Measurements from ENCODE around the gene UPK3A.
"Not testable (repeated sequence)": the region's sequence is repeated elsewhere in the genome, so short reads cannot be mapped to it uniquely, and the experiment has no call there.

The UPK3A gene

GRCh38 chr22:45270095-45271020 is 14.4 kb upstream of the UPK3A start:
- Histone ChIP-seq H3K27me3 (ENCODE audit: control insufficient read depth, insufficient read depth, low read length) (peaks cover 18% of the 10 kb centered on the region), H3K9me3 (ENCODE audit: control insufficient read depth, insufficient read depth, low read depth, low read length) (no peaks in the 10 kb centered on the region), H3K27ac (ENCODE audit: low read depth, low read length) (no peak overlapping the region), H3K9ac (ENCODE audit: low read length) (no peak overlapping the region), H3K4me3 (ENCODE audit: low read depth, low read length) (no peak overlapping the region), H3K36me3 (ENCODE audit: control insufficient read depth, insufficient read depth, low read length) (no peaks in the 10 kb centered on the region), H3K4me1 (ENCODE audit: control insufficient read depth, insufficient read depth, low read length) (peaks cover 18% of the 10 kb centered on the region)

- H3K4me3 ChIP-seq (ENCODE audit: low read depth, low read length) = no peak overlapping the region
- H3K36me3 ChIP-seq (ENCODE audit: control insufficient read depth, insufficient read depth, low read length) = no peaks in the 10 kb centered on the region
- no peaks in the 10 kb centered on the region for H3K9me3 ChIP-seq (ENCODE audit: control insufficient read depth, insufficient read depth, low read depth, low read length)
- peaks cover 18% of the 10 kb centered on the region for H3K4me1 ChIP-seq (ENCODE audit: control insufficient read depth, insufficient read depth, low read length)
- H3K27me3 ChIP-seq (ENCODE audit: control insufficient read depth, insufficient read depth, low read length) = peaks cover 18% of the 10 kb centered on the region
- H3K9ac ChIP-seq (ENCODE audit: low read length) = no peak overlapping the region
- no peak overlapping the region for H3K27ac ChIP-seq (ENCODE audit: low read depth, low read length)
Observed at GRCh38 chr22:45271667-45272201, 13.0 kb upstream of the UPK3A start.

- H3K36me3 ChIP-seq (ENCODE audit: control insufficient read depth, insufficient read depth, low read length) = no peaks in the 10 kb centered on the region
- peaks cover 18% of the 10 kb centered on the region for H3K27me3 ChIP-seq (ENCODE audit: control insufficient read depth, insufficient read depth, low read length)
- H3K9me3 ChIP-seq (ENCODE audit: control insufficient read depth, insufficient read depth, low read depth, low read length) = no peaks in the 10 kb centered on the region
- peaks cover 18% of the 10 kb centered on the region for H3K4me1 ChIP-seq (ENCODE audit: control insufficient read depth, insufficient read depth, low read length)
- H3K9ac ChIP-seq (ENCODE audit: low read length) = no peak overlapping the region
- no peak overlapping the region for H3K27ac ChIP-seq (ENCODE audit: low read depth, low read length)
- H3K4me3 ChIP-seq (ENCODE audit: low read depth, low read length) = no peak overlapping the region
Observed at GRCh38 chr22:45272498-45272897, 12.3 kb upstream of the UPK3A start.

GRCh38 chr22:45273452-45274075 is 11.2 kb upstream of the UPK3A start:
- Histone ChIP-seq H3K9me3 (ENCODE audit: control insufficient read depth, insufficient read depth, low read depth, low read length) (no peaks in the 10 kb centered on the region), H3K4me1 (ENCODE audit: control insufficient read depth, insufficient read depth, low read length) (peaks cover 18% of the 10 kb centered on the region), H3K9ac (ENCODE audit: low read length) (no peak overlapping the region), H3K4me3 (ENCODE audit: low read depth, low read length) (no peak overlapping the region), H3K36me3 (ENCODE audit: control insufficient read depth, insufficient read depth, low read length) (no peaks in the 10 kb centered on the region), H3K27ac (ENCODE audit: low read depth, low read length) (no peak overlapping the region), H3K27me3 (ENCODE audit: control insufficient read depth, insufficient read depth, low read length) (peaks cover 18% of the 10 kb centered on the region)

- Histone ChIP-seq H3K9me3 (ENCODE audit: control insufficient read depth, insufficient read depth, low read depth, low read length) (no peaks in the 10 kb centered on the region), H3K36me3 (ENCODE audit: control insufficient read depth, insufficient read depth, low read length) (no peaks in the 10 kb centered on the region), H3K4me1 (ENCODE audit: control insufficient read depth, insufficient read depth, low read length) (peaks cover 4% of the 10 kb centered on the region; the same call in 1 of the 2 replicates), H3K9ac (ENCODE audit: low read length) (no peak overlapping the region), H3K27ac (ENCODE audit: low read depth, low read length) (no peak overlapping the region), H3K27me3 (ENCODE audit: control insufficient read depth, insufficient read depth, low read length) (no peaks in the 10 kb centered on the region), H3K4me3 (ENCODE audit: low read depth, low read length) (no peak overlapping the region)
Observed at GRCh38 chr22:45276507-45277105, 8.1 kb upstream of the UPK3A start.

GRCh38 chr22:45277720-45278119 is 7.0 kb upstream of the UPK3A start:
- H3K4me3 ChIP-seq (ENCODE audit: low read depth, low read length); H3K36me3 ChIP-seq (ENCODE audit: control insufficient read depth, insufficient read depth, low read length); H3K27me3 ChIP-seq (ENCODE audit: control insufficient read depth, insufficient read depth, low read length); H3K27ac ChIP-seq (ENCODE audit: low read depth, low read length); H3K9me3 ChIP-seq (ENCODE audit: control insufficient read depth, insufficient read depth, low read depth, low read length); H3K4me1 ChIP-seq (ENCODE audit: control insufficient read depth, insufficient read depth, low read length); H3K9ac ChIP-seq (ENCODE audit: low read length): not testable (repeated sequence)

GRCh38 chr22:45278125-45278524 is 6.6 kb upstream of the UPK3A start:
- Histone ChIP-seq H3K27me3 (ENCODE audit: control insufficient read depth, insufficient read depth, low read length) (peaks cover 10% of the 10 kb centered on the region; the same call in 1 of the 2 replicates), H3K9me3 (ENCODE audit: control insufficient read depth, insufficient read depth, low read depth, low read length) (no peaks in the 10 kb centered on the region), H3K36me3 (ENCODE audit: control insufficient read depth, insufficient read depth, low read length) (no peaks in the 10 kb centered on the region), H3K27ac (ENCODE audit: low read depth, low read length) (no peak overlapping the region), H3K4me3 (ENCODE audit: low read depth, low read length) (no peak overlapping the region), H3K4me1 (ENCODE audit: control insufficient read depth, insufficient read depth, low read length) (no peaks in the 10 kb centered on the region), H3K9ac (ENCODE audit: low read length) (no peak overlapping the region)

GRCh38 chr22:45280587-45280980 is 4.2 kb upstream of the UPK3A start:
- Histone ChIP-seq H3K4me3 (ENCODE audit: low read depth, low read length) (no peak overlapping the region), H3K36me3 (ENCODE audit: control insufficient read depth, insufficient read depth, low read length) (no peaks in the 10 kb centered on the region), H3K27me3 (ENCODE audit: control insufficient read depth, insufficient read depth, low read length) (peaks cover 34% of the 10 kb centered on the region), H3K27ac (ENCODE audit: low read depth, low read length) (no peak overlapping the region), H3K4me1 (ENCODE audit: control insufficient read depth, insufficient read depth, low read length) (peaks cover 10% of the 10 kb centered on the region), H3K9me3 (ENCODE audit: control insufficient read depth, insufficient read depth, low read depth, low read length) (no peaks in the 10 kb centered on the region), H3K9ac (ENCODE audit: low read length) (no peak overlapping the region)

- Histone ChIP-seq H3K9me3 (ENCODE audit: control insufficient read depth, insufficient read depth, low read depth, low read length) (no peaks in the 10 kb centered on the region), H3K27me3 (ENCODE audit: control insufficient read depth, insufficient read depth, low read length) (peaks cover 38% of the 10 kb centered on the region), H3K27ac (ENCODE audit: low read depth, low read length) (no peak overlapping the region), H3K4me1 (ENCODE audit: control insufficient read depth, insufficient read depth, low read length) (peaks cover 12% of the 10 kb centered on the region), H3K9ac (ENCODE audit: low read length) (no peak overlapping the region), H3K36me3 (ENCODE audit: control insufficient read depth, insufficient read depth, low read length) (no peaks in the 10 kb centered on the region), H3K4me3 (ENCODE audit: low read depth, low read length) (no peak overlapping the region)
Observed at GRCh38 chr22:45281010-45281409, 3.7 kb upstream of the UPK3A start.

GRCh38 chr22:45285263-45286058 is 712 bp downstream of the UPK3A start:
- Histone ChIP-seq H3K9ac (ENCODE audit: low read length) (no peak overlapping the region), H3K27me3 (ENCODE audit: control insufficient read depth, insufficient read depth, low read length) (peaks cover 43% of the 10 kb centered on the region), H3K27ac (ENCODE audit: low read depth, low read length) (no peak overlapping the region), H3K4me1 (ENCODE audit: control insufficient read depth, insufficient read depth, low read length) (peaks cover 31% of the 10 kb centered on the region), H3K9me3 (ENCODE audit: control insufficient read depth, insufficient read depth, low read depth, low read length) (no peaks in the 10 kb centered on the region), H3K4me3 (ENCODE audit: low read depth, low read length) (peak overlapping the region; percentile 74), H3K36me3 (ENCODE audit: control insufficient read depth, insufficient read depth, low read length) (no peaks in the 10 kb centered on the region)

All from HUES6 (cell line).